ENCODE results near the gene SNCA. TPM values are rescaled to one million over a fixed set of nuclear protein-coding genes. Genes with fewer than 3 reads are reported as not detected.

Gene SNCA
- total RNA-seq, 5 donors from 2014 or later (not counting 1 experiment from before 2014, with no cell fraction given): 0.25 to 0.90 (median 0.62) TPM; not detected in 1

GRCh38 chr4:89837993-89838390 is 1.0 kb upstream of the SNCA start:
- 7% methylated on average over 6 of the region's 8 CpGs for WGBS (ENCODE audit: insufficient coverage)
- peaks cover 19 to 28% (median 25%) of the 10 kb centered on the region in 3 donors for H3K4me1 Mint-ChIP-seq
- ATAC-seq (replicated peaks in 1 of 4) (no peak), DNase-seq (peak in 1 of 35 experiments; percentile 7)
- H3K27ac Mint-ChIP-seq: no peak overlapping the region
- Histone ChIP-seq H3K4me3 (ENCODE audit: control insufficient read depth in 1 of 2, extremely low read depth in 1 of 2, low read length in 1 of 2) (peak overlapping the region; percentile 39 to 87), H3K36me3 (ENCODE audit: control insufficient read depth in 2 of 2, extremely low read depth in 1 of 2, insufficient read depth in 1 of 2, low read length in 1 of 2) (no peaks in the 10 kb centered on the region), H3K9me3 (no peaks in the 10 kb centered on the region), H3K4me1 (ENCODE audit: control insufficient read depth in 1 of 2, extremely low read depth in 1 of 2, insufficient read depth in 2 of 2, low read length in 2 of 2) (peaks cover 19 to 23% of the 10 kb centered on the region in 2 experiments), H3K27ac (ENCODE audit: low read length) (no peak overlapping the region), H3K27me3 (replicated peaks in 1 of 2; ENCODE audit: control insufficient read depth in 2 of 2, extremely low read depth in 1 of 2, insufficient read depth in 2 of 2, low read length in 1 of 2) (peaks cover 0 to 25% of the 10 kb centered on the region in 2 experiments)
- H3K4me3 Mint-ChIP-seq: peak overlapping the region; percentile 64 to 84 (median 75)
- ChIA-PET POLR2A (no interaction called here), CTCF (no interaction called here)
- H3K27me3 Mint-ChIP-seq: peaks cover 37 to 61% of the 10 kb centered on the region in 2 donors
- H3K9me3 Mint-ChIP-seq: no peaks in the 10 kb centered on the region
- H3K36me3 Mint-ChIP-seq: no peaks in the 10 kb centered on the region

- 3% methylated on average over 21 of the region's 30 CpGs for WGBS (ENCODE audit: insufficient coverage)
- peaks cover 19 to 28% (median 25%) of the 10 kb centered on the region in 3 donors for H3K4me1 Mint-ChIP-seq
- H3K4me3 ChIP-seq (ENCODE audit: control insufficient read depth in 1 of 2, extremely low read depth in 1 of 2, low read length in 1 of 2): peak overlapping the region; percentile 39 to 87
- H3K27me3 ChIP-seq (replicated peaks in 1 of 2; ENCODE audit: control insufficient read depth in 2 of 2, extremely low read depth in 1 of 2, insufficient read depth in 2 of 2, low read length in 1 of 2): peaks cover 0 to 23% of the 10 kb centered on the region in 2 experiments
- peak in 3 of 4 experiments; percentile 43 to 63 (median 62) for ATAC-seq (replicated peaks in 1 of 4)
- peak overlapping the region; percentile 64 to 84 (median 75) for H3K4me3 Mint-ChIP-seq
- ChIA-PET POLR2A (no interaction called here), CTCF (no interaction called here)
- DNase-seq: peak in 5 of 35 experiments; percentile 2 to 21 (median 6)
- H3K36me3 Mint-ChIP-seq: no peaks in the 10 kb centered on the region
- H3K27me3 Mint-ChIP-seq: peaks cover 37 to 61% of the 10 kb centered on the region in 2 donors
- H3K27ac Mint-ChIP-seq: no peak overlapping the region
- H3K9me3 Mint-ChIP-seq: no peaks in the 10 kb centered on the region
- no peaks in the 10 kb centered on the region for H3K9me3 ChIP-seq
- peaks cover 19 to 23% of the 10 kb centered on the region in 2 experiments for H3K4me1 ChIP-seq (ENCODE audit: control insufficient read depth in 1 of 2, extremely low read depth in 1 of 2, insufficient read depth in 2 of 2, low read length in 2 of 2)
- no peak overlapping the region for H3K27ac ChIP-seq (ENCODE audit: low read length)
- H3K36me3 ChIP-seq (ENCODE audit: control insufficient read depth in 2 of 2, extremely low read depth in 1 of 2, insufficient read depth in 1 of 2, low read length in 1 of 2): no peaks in the 10 kb centered on the region
Measured at GRCh38 chr4:89837385-89837992, 528 bp upstream of the SNCA start.

DNA sequence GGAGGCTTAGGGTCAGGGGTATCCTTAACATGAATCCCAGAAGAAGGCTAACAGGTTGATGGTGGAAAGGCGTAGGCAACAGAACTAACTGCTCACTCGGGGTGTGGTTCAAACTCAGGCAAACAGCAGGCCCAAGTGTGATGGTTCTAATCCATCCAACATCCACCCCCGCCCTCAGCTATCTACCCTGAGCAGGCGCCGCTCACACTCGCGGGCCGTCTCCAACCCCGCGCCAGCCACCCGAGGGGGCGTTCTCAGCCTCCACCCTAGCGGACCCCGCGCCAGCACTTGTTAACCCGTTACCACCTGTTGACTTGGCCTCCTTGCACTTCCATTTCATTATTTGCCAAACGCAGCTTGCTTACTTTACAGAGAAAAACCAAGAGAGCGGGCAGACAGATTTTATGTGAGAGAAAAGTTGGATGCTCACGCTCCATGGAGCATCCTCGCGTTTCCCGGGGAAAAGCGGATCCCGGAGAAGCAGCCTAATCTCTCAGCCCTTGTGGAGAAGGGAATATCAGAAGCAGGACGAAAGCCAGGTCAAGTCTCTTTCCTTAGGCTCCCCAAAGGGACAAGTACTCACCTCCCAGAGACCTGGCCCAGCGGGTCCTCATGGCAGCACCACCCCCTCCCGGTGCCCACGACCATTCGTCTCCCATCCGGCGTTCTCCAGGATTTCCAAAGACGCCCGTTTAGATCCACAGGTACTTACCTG is 773 bp downstream of the SNCA start:
- POLR2A ChIA-PET: no interaction called here
- peaks cover 37 to 53% of the 10 kb centered on the region in 2 donors for H3K27me3 Mint-ChIP-seq
- no peaks in the 10 kb centered on the region for H3K9me3 Mint-ChIP-seq
- DNase-seq (no peak), ATAC-seq (replicated peaks in 1 of 4) (no peak)
- Histone ChIP-seq H3K27me3 (replicated peaks in 1 of 2; ENCODE audit: control insufficient read depth in 2 of 2, extremely low read depth in 1 of 2, insufficient read depth in 2 of 2, low read length in 1 of 2) (peaks cover 0 to 23% of the 10 kb centered on the region in 2 experiments), H3K27ac (ENCODE audit: low read length) (no peak overlapping the region), H3K9me3 (no peaks in the 10 kb centered on the region), H3K4me3 (ENCODE audit: control insufficient read depth in 1 of 2, extremely low read depth in 1 of 2, low read length in 1 of 2) (peak overlapping the region; percentile 39 to 87), H3K4me1 (ENCODE audit: control insufficient read depth in 1 of 2, extremely low read depth in 1 of 2, insufficient read depth in 2 of 2, low read length in 2 of 2) (peaks cover 19 to 23% of the 10 kb centered on the region in 2 experiments), H3K36me3 (ENCODE audit: control insufficient read depth in 2 of 2, extremely low read depth in 1 of 2, insufficient read depth in 1 of 2, low read length in 1 of 2) (no peaks in the 10 kb centered on the region)
- peaks cover 19 to 28% (median 25%) of the 10 kb centered on the region in 3 donors for H3K4me1 Mint-ChIP-seq
- peak overlapping the region; percentile 37 to 84 (median 54) for H3K4me3 Mint-ChIP-seq
- WGBS (ENCODE audit: insufficient coverage): 9% methylated on average over 18 of the region's 33 CpGs
- H3K27ac Mint-ChIP-seq: no peak overlapping the region
- H3K36me3 Mint-ChIP-seq: no peaks in the 10 kb centered on the region
- CTCF ChIA-PET: no interaction called here

DNA sequence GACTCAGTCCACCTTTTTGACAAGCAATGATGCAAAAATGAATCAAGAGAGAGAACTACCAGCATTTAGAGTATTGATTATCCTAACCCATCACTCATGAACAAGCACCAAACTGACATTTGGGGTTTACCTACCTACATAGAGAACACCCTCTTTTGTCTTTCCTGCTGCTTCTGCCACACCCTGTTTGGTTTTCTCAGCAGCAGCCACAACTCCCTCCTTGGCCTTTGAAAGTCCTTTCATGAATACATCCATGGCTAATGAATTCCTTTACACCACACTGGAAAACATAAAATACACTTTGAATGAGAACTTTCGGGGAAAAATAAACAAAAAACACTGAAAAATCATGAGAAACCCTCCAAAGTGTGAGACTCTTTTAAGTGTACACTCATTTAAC is 1.5 kb downstream of the SNCA start:
- H3K27ac Mint-ChIP-seq: no peak overlapping the region
- ATAC-seq (replicated peaks in 1 of 4) (no peak), DNase-seq (no peak)
- CTCF ChIA-PET: no interaction called here
- no peaks in the 10 kb centered on the region for H3K36me3 Mint-ChIP-seq
- no peaks in the 10 kb centered on the region for H3K36me3 ChIP-seq (ENCODE audit: control insufficient read depth in 2 of 2, extremely low read depth in 1 of 2, insufficient read depth in 1 of 2, low read length in 1 of 2)
- H3K4me3 ChIP-seq (ENCODE audit: control insufficient read depth in 1 of 2, extremely low read depth in 1 of 2, low read length in 1 of 2): no peak overlapping the region
- WGBS (ENCODE audit: insufficient coverage): 100% methylated on average over 1 of the region's 1 CpG
- peaks cover 19 to 23% of the 10 kb centered on the region in 2 experiments for H3K4me1 ChIP-seq (ENCODE audit: control insufficient read depth in 1 of 2, extremely low read depth in 1 of 2, insufficient read depth in 2 of 2, low read length in 2 of 2)
- peaks cover 0 to 23% of the 10 kb centered on the region in 2 experiments for H3K27me3 ChIP-seq (replicated peaks in 1 of 2; ENCODE audit: control insufficient read depth in 2 of 2, extremely low read depth in 1 of 2, insufficient read depth in 2 of 2, low read length in 1 of 2)
- H3K27ac ChIP-seq (ENCODE audit: low read length): no peak overlapping the region
- H3K9me3 ChIP-seq: no peaks in the 10 kb centered on the region
- H3K4me3 Mint-ChIP-seq: peak overlapping the region in 1 of 3 donors; percentile 84
- H3K9me3 Mint-ChIP-seq: no peaks in the 10 kb centered on the region
- peaks cover 19 to 28% (median 25%) of the 10 kb centered on the region in 3 donors for H3K4me1 Mint-ChIP-seq
- POLR2A ChIA-PET: no interaction called here
- peaks cover 34 to 47% of the 10 kb centered on the region in 2 donors for H3K27me3 Mint-ChIP-seq

- Mint-ChIP-seq H3K4me1 (peaks cover 24 to 33% (median 32%) of the 10 kb centered on the region in 3 donors), H3K36me3 (no peaks in the 10 kb centered on the region), H3K4me3 (no peak overlapping the region), H3K27me3 (peaks cover 31 to 44% of the 10 kb centered on the region in 2 donors), H3K9me3 (no peaks in the 10 kb centered on the region), H3K27ac (no peak overlapping the region)
- ChIA-PET CTCF (interaction anchor here in 1 of 2 donors (0.6 kb wide), 1 partner anchor 764 kb away, joined by 3 read pairs; no protein-coding TSS in a partner anchor), POLR2A (interaction anchor here in 1 of 2 donors (0.5 kb wide), 1 partner anchor 130 kb away, joined by 3 read pairs; no protein-coding TSS in a partner anchor)
- Histone ChIP-seq H3K27ac (ENCODE audit: low read length) (no peak overlapping the region), H3K4me3 (ENCODE audit: control insufficient read depth in 1 of 2, extremely low read depth in 1 of 2, low read length in 1 of 2) (no peak overlapping the region), H3K27me3 (replicated peaks in 1 of 2; ENCODE audit: control insufficient read depth in 2 of 2, extremely low read depth in 1 of 2, insufficient read depth in 2 of 2, low read length in 1 of 2) (peaks cover 0 to 23% of the 10 kb centered on the region in 2 experiments), H3K4me1 (ENCODE audit: control insufficient read depth in 1 of 2, extremely low read depth in 1 of 2, insufficient read depth in 2 of 2, low read length in 2 of 2) (peaks cover 20 to 23% of the 10 kb centered on the region in 2 experiments), H3K36me3 (ENCODE audit: control insufficient read depth in 2 of 2, extremely low read depth in 1 of 2, insufficient read depth in 1 of 2, low read length in 1 of 2) (no peaks in the 10 kb centered on the region), H3K9me3 (no peaks in the 10 kb centered on the region)
- WGBS (ENCODE audit: insufficient coverage): no CpG with 5 or more reads among the region's 1 CpG
- no peak for DNase-seq
- ATAC-seq (replicated peaks in 1 of 4): no peak
Measured at GRCh38 chr4:89834486-89835209, 2.3 kb downstream of the SNCA start.
